NK-92 treated with Interleukin-12 subunit alpha and Interleukin-12 subunit beta, amount 100 ng/mL, for 24 hours (cell line): Measurements from ENCODE around the gene EPHA2.
"Not testable (repeated sequence)": the region's sequence is repeated elsewhere in the genome, so short reads cannot be mapped to it uniquely, and the experiment has no call there.

Experiments used
- DNase-seq: peaks from one replicate; lab custom pipeline; 2025; lab: John Stamatoyannopoulos, UW

EPHA2 gene

DNA sequence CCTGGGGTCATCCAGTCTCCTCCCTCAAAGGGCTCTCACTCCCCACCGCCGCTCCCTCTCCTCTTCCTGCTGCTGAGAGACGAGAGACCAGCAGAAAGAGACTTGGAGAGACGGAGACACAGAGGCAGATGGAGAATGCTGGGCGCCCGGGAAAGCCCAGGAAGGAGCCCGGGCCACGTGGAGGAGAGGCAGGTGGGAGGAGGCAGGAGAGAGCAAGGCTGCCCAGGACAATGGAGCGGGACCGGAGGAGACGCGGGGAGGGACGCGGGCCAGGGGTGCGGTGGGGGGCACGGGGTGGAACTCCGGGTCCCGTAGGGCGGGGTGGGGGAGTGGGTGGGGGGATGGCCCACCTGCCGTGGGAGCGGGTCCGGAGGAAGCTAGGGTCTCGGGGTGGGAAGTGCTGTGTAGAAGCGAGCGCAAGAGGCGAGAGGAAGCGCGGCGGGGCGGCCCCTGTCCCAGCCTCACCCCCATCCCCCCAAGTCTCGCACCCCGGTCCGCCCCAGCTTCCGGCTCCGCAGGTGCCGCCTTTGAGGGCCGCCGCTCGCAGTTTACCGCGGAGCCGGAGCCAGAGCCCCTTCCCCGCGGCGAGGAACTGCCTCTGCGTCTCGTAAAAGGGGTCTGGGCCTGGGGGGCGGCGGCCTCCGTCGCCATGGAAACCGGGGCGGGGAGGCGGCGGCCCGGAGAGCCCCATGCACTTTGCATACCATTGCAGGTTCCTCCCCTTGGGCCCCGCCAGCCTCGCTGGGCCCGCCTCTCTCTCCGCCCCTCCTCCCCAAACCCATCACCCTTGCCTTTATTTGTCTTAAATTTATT lies 11.7 kb upstream of the EPHA2 start:
- DNase-seq: no peak

- no peak for DNase-seq
Observed at GRCh38 chr1:16166117-16166516, 10.2 kb upstream of the EPHA2 start.

DNA sequence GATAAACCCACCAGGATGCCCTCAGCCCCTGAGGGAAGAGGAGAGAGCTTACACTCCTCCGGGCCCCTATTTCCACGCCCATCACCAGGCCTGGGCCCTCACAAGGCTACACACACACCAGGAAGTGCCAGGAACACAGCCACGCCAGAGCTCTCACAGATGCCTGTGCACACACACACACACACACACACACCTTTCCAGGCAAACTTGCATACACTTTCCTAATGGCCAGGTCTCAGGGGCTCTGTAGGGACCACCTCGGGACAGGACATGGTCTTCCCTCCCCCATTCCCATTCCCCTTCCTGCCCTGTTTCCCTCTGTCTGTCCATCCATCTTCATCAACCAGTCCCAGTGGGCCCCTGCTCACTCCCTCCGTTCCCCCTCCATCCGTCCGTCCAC lies 9.7 kb upstream of the EPHA2 start:
- no peak for DNase-seq

GRCh38 chr1:16165073-16165364 lies 9.2 kb upstream of the EPHA2 start:
- no peak for DNase-seq

GRCh38 chr1:16164213-16165072 lies 8.6 kb upstream of the EPHA2 start:
- DNase-seq: no peak

DNA sequence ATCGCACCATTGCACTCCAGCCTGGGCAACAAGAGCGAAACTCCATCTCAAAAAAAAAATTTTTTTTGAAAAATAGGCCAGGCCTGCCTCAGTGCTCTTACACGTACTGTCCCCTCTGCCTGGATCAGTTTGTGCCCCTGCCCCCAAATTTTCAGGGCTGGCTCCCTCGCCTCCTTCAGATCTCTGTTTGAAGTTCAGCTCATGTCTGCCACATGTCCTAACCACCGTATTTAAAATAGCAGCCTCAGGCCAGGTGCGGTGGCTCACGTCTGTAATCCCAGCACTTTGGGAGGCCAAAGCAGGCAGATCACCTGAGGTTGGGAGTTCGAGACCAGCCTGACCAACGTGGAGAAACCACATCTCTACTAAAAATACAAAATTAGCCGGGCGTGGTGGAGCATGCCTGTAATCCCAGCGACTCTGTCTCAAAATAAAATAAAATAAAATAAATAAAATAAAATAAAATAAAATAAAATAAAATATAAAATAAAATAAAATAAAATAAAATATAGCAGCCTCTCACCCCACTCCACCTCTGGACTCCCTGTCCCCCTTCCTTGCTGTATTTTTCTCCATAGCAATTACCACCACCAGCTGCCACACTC lies 7.8 kb upstream of the EPHA2 start:
- DNase-seq: not testable (repeated sequence)

GRCh38 chr1:16162163-16162822 lies 6.4 kb upstream of the EPHA2 start:
- DNase-seq: no peak

- DNase-seq: no peak
Observed at GRCh38 chr1:16161717-16162116, 5.8 kb upstream of the EPHA2 start.

DNA sequence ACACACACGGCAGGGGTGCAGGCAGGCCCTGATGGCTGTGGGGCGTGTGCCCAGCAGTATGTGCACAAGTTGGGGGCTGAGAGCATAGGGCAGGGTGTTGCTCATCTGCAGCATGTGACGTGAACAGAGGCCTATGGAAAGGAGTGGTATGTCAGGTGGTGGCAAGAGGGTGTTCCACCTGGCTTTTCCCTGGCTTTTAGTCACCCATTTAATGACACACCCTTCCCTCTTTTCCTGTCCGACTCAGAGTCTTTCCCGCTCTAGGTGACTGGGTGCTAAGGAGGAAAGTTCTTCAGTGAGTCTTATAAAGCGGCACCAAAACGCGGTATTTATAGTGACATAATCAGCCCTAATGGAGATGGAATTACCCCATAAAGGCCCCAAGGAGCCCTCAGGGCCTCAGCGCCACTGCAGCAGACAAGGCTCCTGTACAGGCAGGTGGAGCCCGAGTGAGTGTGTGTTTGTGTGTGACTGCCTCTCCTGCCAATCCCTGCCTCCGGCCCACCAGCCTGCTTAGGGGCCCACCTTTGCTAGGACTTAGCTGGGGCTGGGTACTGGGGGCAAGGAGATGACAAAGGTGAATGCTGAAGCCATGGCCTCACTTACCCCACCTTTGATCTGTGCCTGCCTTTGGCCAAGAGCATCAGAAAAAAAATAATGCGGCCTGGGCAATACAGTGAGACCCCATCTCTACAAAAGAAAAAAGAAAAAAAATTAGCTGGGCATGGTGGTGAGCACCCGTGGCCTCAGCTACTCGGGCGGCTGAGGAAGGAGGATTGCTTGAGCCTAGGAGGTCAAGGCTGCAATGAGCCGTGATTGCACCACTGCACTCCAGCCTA lies 3.3 kb upstream of the EPHA2 start:
- no peak for DNase-seq

- no peak for DNase-seq
Observed at GRCh38 chr1:16158025-16158424, 2.2 kb upstream of the EPHA2 start.

DNA sequence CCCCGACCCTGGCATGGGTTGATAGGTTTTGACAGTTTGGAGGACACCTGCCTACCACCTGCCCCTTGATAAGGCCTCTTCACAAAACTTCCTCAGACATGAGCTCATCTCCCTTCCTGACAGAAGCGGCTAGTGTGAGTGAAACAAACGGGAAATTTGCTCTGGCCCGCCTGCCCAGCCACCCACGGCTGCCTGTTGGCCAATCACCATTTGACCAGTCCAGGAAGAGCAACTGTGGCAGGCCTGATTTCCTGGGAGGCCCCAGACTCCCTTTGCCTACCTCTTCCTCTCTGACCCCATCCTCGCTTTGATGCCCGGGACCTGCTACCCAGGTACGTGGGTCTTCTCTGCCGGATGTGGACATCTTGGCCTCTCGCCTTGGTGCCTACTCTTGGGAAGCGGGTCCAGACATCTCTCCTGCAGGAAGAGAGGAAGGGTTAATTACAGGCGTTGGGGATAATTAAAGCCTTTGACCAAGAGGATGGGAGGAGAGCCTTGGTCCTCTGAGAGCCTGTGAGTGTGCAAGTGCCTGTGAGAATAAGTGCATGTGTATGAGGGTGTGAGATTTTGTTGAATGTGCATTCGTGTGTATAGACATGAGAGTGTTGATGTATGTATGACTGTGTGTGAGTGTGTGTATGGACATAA lies 1.1 kb upstream of the EPHA2 start:
- no peak for DNase-seq

GRCh38 chr1:16153999-16154673 lies 1.7 kb downstream of the EPHA2 start:
- no peak for DNase-seq

DNA sequence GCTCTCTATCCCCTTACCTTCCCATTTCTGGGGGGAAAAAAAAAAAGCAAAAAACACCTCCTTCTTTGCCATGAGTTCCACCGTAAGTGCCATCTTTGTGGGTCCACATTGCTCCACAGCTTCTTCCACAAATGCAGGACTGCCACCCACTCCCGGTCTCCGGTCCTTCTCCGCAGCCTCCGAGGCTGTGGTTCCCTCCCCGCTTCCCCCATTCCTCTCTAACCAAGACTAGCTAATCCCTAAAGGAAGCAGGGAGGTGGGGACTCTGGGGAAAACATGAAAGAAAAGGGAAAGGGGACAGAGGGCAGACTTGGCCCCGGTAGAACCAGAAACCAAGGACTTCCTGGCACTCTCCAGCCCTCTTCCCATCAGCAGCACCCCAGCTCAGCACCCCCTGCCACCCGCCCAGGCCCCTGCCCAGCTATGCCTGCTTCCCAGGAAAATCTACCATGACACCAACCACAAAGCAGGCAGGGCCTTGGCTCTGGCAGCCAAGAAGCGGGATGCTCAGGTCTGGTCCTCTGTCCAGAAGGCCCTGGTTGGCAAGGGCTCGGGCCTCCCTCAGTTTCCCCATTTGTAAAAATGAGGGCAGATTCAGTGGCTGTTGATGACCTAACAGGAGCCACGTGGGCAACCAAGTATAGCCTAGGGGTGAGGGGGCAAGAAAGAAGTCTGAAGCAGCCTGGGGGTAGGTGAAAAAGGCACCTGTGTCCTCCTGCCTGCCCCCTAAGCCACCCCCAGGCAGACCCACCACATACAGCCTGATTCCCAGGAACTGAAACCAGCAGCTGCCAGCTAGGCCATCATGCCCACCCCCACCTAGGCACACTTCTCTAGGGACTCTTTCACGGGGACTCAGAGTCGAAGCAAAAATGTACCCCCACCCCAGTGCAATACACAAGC lies 2.5 kb downstream of the EPHA2 start:
- no peak for DNase-seq

- no peak for DNase-seq
Observed at GRCh38 chr1:16152481-16153087, 3.3 kb downstream of the EPHA2 start.

DNA sequence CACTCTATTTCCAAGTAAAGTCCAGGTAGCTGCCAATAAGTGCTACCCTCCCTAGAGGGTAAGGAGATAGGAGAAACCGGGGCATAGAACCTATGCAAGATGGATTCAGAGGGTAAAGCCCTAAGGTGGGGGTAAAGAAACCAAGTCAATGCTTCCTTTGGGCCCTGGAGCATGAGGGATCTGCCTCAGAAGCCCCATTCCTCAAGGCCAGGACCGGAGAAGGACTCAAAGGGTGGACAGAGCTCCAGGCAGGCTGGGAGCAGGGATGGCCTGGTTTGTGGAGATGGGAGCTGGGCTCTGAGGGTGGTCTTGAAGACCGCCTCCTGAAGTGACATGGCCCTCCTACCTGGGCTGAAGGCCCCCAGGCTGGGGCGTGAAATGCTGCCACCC lies 3.9 kb downstream of the EPHA2 start:
- DNase-seq: no peak

GRCh38 chr1:16151196-16151994 lies 4.5 kb downstream of the EPHA2 start:
- DNase-seq: no peak

GRCh38 chr1:16150508-16150907 lies 5.4 kb downstream of the EPHA2 start:
- no peak for DNase-seq
